SJCRH30 (cell line): ENCODE results near the gene PDE6A. TPM values are rescaled to one million over a fixed set of nuclear protein-coding genes. Genes with fewer than 3 reads are reported as not detected.
A peak's percentile ranks its signal among the peaks of the same experiment; 100 is the strongest.
"Not testable (repeated sequence)": the region's sequence is repeated elsewhere in the genome, so short reads cannot be mapped to it uniquely, and the experiment has no call there.

ENCODE experiments used
- DNase-seq, 2 experiments: peaks; one replicate each; pipeline ENCODE4 v3.0.0-alpha.2; 2015 to 2020
- H3K27ac ChIP-seq: fragments of 250-450 bp; sonication (Bioruptor Pico); 2 replicates; pipeline ENCODE4 v1.5.1; 2020; ENCODE audit warnings: mild to moderate bottlenecking, moderate library complexity
- H3K27me3 ChIP-seq: fragments of 250-450 bp; sonication (Bioruptor Pico); 2 replicates; pipeline ENCODE4 v1.5.1; 2020; ENCODE audit warnings: mild to moderate bottlenecking, moderate library complexity
- H3K36me3 ChIP-seq: fragments of 250-450 bp; sonication (Bioruptor Pico); 2 replicates; pipeline ENCODE4 v1.5.1; 2020; ENCODE audit warnings: mild to moderate bottlenecking, moderate library complexity
- H3K4me1 ChIP-seq: fragments of 250-450 bp; sonication (Bioruptor Pico); 2 replicates; pipeline ENCODE4 v1.5.1; 2020; ENCODE audit warnings: mild to moderate bottlenecking, moderate library complexity
- H3K4me3 ChIP-seq: fragments of 250-450 bp; sonication (Bioruptor Pico); 2 replicates; pipeline ENCODE4 v1.5.1; 2020; ENCODE audit warnings: mild to moderate bottlenecking, moderate library complexity
- H3K9me3 ChIP-seq: fragments of 250-450 bp; sonication (Bioruptor Pico); replicated peaks from 2 replicates; pipeline ENCODE4 v1.5.1; 2020; ENCODE audit warnings: mild to moderate bottlenecking, moderate library complexity
- total RNA-seq: library from RNA; depleted of rRNA; stranded (reverse); fragments of >200 nt; shearing (Covaris generic); gene quantifications from 2 replicates; pipeline ENCODE4 v1.2.3, GENCODE V29; 2014

The PDE6A gene
- total RNA-seq, 1 experiment from 2014 or later = 0.47 TPM

GRCh38 chr5:149881874-149882273, 62.7 kb downstream of the PDE6A start:
- Histone ChIP-seq H3K27ac (no peak overlapping the region), H3K9me3 (no peaks in the 10 kb centered on the region), H3K27me3 (no peaks in the 10 kb centered on the region), H3K4me3 (no peak overlapping the region), H3K36me3 (no peaks in the 10 kb centered on the region), H3K4me1 (peaks cover 7% of the 10 kb centered on the region)
- no peak for DNase-seq

DNA sequence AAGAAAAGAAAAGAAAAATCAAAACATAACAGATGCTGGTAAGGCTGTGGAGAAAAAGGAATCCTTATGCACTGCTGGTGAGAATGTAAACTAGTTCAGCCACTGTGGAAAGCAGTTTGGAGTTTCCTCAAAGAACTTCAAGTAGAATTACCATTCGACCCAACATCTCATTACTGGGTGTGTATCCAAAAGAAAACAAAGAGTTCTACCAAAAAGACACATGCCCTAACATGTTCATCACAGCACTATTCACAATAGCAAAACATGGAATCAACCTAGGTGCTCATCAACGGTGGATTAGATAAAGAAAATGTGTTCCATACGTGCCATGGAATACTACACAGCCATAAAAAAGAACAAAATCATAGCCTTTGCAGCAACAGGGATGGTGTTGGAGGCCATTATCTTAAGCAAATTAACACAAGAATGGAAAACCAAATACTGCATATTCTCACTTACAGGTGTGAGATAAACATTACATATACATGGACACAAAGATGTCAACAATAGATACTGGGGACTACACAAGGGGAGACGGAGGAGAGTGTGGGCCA, 63.4 kb downstream of the PDE6A start:
- H3K4me3 ChIP-seq = no peak overlapping the region
- no peak overlapping the region for H3K27ac ChIP-seq
- no peak for DNase-seq
- H3K27me3 ChIP-seq = no peaks in the 10 kb centered on the region
- no peaks in the 10 kb centered on the region; the same call in 1 of the 2 replicates for H3K4me1 ChIP-seq
- H3K9me3 ChIP-seq = no peaks in the 10 kb centered on the region
- H3K36me3 ChIP-seq = no peaks in the 10 kb centered on the region

DNA sequence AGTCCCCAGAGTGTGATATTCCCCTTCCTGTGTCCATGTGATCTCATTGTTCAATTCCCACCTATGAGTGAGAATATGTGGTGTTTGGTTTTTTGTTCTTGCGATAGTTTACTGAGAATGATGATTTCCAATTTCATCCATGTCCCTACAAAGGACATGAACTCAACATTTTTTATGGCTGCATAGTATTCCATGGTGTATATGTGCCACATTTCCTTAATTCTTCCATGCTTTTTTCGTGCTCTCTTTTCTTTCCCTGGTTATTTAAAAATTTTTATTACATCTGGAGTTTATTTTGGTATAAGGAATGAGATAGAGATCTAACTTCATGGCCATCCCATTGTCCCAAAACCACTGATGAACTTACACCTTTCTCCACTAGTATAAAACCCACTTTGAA, 65.0 kb downstream of the PDE6A start:
- not testable (repeated sequence) for H3K27me3 ChIP-seq, H3K36me3 ChIP-seq, H3K27ac ChIP-seq, DNase-seq, H3K4me3 ChIP-seq, H3K9me3 ChIP-seq, H3K4me1 ChIP-seq

GRCh38 chr5:149878371-149878770, 66.2 kb downstream of the PDE6A start:
- H3K9me3 ChIP-seq = no peaks in the 10 kb centered on the region
- H3K36me3 ChIP-seq = no peaks in the 10 kb centered on the region
- no peak for DNase-seq

GRCh38 chr5:149873896-149874295, 70.7 kb downstream of the PDE6A start:
- H3K4me1 ChIP-seq = 0 out of 2 replicates have a peak, but pooled peaks cover under 1% of the 10 kb centered on the region
- no peaks in the 10 kb centered on the region for H3K9me3 ChIP-seq
- DNase-seq = no peak
- no peaks in the 10 kb centered on the region for H3K36me3 ChIP-seq
- no peak overlapping the region for H3K27ac ChIP-seq
- no peak overlapping the region for H3K4me3 ChIP-seq
- no peaks in the 10 kb centered on the region for H3K27me3 ChIP-seq

More at GRCh38 chr5:149878371-149878770, 66.2 kb downstream of the PDE6A start:
- Histone ChIP-seq H3K4me3 (no peak overlapping the region), H3K4me1 (no peaks in the 10 kb centered on the region), H3K27ac (no peak overlapping the region), H3K27me3 (no peaks in the 10 kb centered on the region)

- DNase-seq = no peak
- H3K4me3 ChIP-seq = no peak overlapping the region
- H3K4me1 ChIP-seq = peaks cover 7% of the 10 kb centered on the region; the same call in 1 of the 2 replicates
- H3K27me3 ChIP-seq = no peaks in the 10 kb centered on the region
- H3K36me3 ChIP-seq = no peaks in the 10 kb centered on the region
- no peaks in the 10 kb centered on the region for H3K9me3 ChIP-seq
- no peak overlapping the region for H3K27ac ChIP-seq
Measured at GRCh38 chr5:149872351-149873040, 72.1 kb downstream of the PDE6A start.

GRCh38 chr5:149871471-149871870, 73.1 kb downstream of the PDE6A start:
- peaks cover 7% of the 10 kb centered on the region; the same call in 1 of the 2 replicates for H3K4me1 ChIP-seq
- H3K27ac ChIP-seq = no peak overlapping the region

GRCh38 chr5:149870697-149871096, 73.9 kb downstream of the PDE6A start:
- no peak overlapping the region for H3K27ac ChIP-seq
- no peaks in the 10 kb centered on the region for H3K36me3 ChIP-seq
- H3K27me3 ChIP-seq = no peaks in the 10 kb centered on the region

More at GRCh38 chr5:149871471-149871870, 73.1 kb downstream of the PDE6A start:
- DNase-seq = no peak
- H3K36me3 ChIP-seq = no peaks in the 10 kb centered on the region
- H3K27me3 ChIP-seq = no peaks in the 10 kb centered on the region
- no peaks in the 10 kb centered on the region for H3K9me3 ChIP-seq
- no peak overlapping the region for H3K4me3 ChIP-seq

DNA sequence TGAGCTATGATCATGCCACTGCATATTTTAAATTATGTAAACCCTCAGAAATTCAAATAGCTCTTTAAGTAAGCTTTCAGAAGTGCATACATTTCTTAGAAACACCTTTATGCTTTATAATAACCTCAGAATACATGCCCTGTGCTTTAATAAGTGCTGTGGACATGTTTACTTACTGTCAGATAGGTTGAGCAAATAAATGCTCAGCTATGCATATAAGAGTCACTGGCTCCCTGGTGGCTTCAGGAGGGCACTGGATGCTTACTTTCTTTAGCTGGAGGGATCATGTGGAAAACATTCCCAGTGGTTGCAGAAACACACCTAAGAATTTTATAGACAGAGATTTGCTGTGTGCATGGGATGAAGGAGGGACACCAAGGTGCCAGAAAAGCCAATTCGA, 74.4 kb downstream of the PDE6A start:
- no peak overlapping the region for H3K27ac ChIP-seq
- H3K9me3 ChIP-seq = peaks cover 8% of the 10 kb centered on the region; the same call in 1 of the 2 replicates
- no peaks in the 10 kb centered on the region for H3K36me3 ChIP-seq
- no peaks in the 10 kb centered on the region for H3K27me3 ChIP-seq
- DNase-seq = no peak
- H3K4me3 ChIP-seq = no peak overlapping the region
- H3K4me1 ChIP-seq = peaks cover 7% of the 10 kb centered on the region; the same call in 1 of the 2 replicates

More at GRCh38 chr5:149870697-149871096, 73.9 kb downstream of the PDE6A start:
- H3K4me3 ChIP-seq = no peak overlapping the region
- DNase-seq = no peak
- peaks cover 7% of the 10 kb centered on the region; the same call in 1 of the 2 replicates for H3K4me1 ChIP-seq
- peaks cover 8% of the 10 kb centered on the region; the same call in 1 of the 2 replicates for H3K9me3 ChIP-seq

GRCh38 chr5:149869411-149869821, 75.2 kb downstream of the PDE6A start:
- H3K9me3 ChIP-seq = peaks cover 8% of the 10 kb centered on the region; the same call in 1 of the 2 replicates
- no peak overlapping the region for H3K4me3 ChIP-seq
- H3K36me3 ChIP-seq = no peaks in the 10 kb centered on the region
- no peak for DNase-seq
- H3K27me3 ChIP-seq = no peaks in the 10 kb centered on the region
- H3K27ac ChIP-seq = no peak overlapping the region
- H3K4me1 ChIP-seq = peaks cover 7% of the 10 kb centered on the region; the same call in 1 of the 2 replicates

GRCh38 chr5:149865746-149866145, 78.8 kb downstream of the PDE6A start:
- Histone ChIP-seq H3K27ac (no peak overlapping the region), H3K4me3 (no peak overlapping the region), H3K4me1 (peaks cover 14% of the 10 kb centered on the region), H3K36me3 (no peaks in the 10 kb centered on the region), H3K9me3 (peaks cover 8% of the 10 kb centered on the region; the same call in 1 of the 2 replicates), H3K27me3 (no peaks in the 10 kb centered on the region)
- no peak for DNase-seq

- no peak for DNase-seq
- Histone ChIP-seq H3K4me3 (no peak overlapping the region), H3K4me1 (peaks cover 22% of the 10 kb centered on the region), H3K27ac (no peak overlapping the region), H3K27me3 (no peaks in the 10 kb centered on the region), H3K9me3 (peaks cover 8% of the 10 kb centered on the region; the same call in 1 of the 2 replicates), H3K36me3 (no peaks in the 10 kb centered on the region)
Measured at GRCh38 chr5:149863830-149864229, 80.8 kb downstream of the PDE6A start.

DNA sequence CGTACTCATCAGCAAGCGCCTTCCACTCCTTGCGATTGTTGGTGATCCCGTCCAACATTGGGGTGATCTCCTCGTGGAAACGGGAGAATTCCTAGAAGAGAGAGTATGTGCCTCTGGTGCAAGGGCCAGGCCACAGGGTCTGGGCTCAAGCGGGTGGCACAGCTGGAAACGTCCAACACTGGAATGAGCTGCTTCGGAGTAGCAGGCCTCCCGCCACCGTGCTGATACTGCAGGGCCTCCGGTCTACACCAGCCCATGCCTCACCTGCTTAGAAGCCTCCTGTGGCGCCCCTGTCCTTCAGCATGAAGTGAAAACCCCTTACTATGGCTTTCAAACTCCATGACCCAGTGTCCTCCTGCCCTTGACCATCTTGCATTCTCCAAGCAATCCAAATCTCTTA, 81.4 kb downstream of the PDE6A start:
- no peak overlapping the region for H3K27ac ChIP-seq
- no peaks in the 10 kb centered on the region for H3K27me3 ChIP-seq
- no peak overlapping the region for H3K4me3 ChIP-seq
- no peaks in the 10 kb centered on the region for H3K36me3 ChIP-seq
- DNase-seq = no peak
- H3K4me1 ChIP-seq = peaks cover 18% of the 10 kb centered on the region
- peaks cover 8% of the 10 kb centered on the region; the same call in 1 of the 2 replicates for H3K9me3 ChIP-seq

GRCh38 chr5:149860801-149861322, 83.7 kb downstream of the PDE6A start:
- no peaks in the 10 kb centered on the region for H3K27me3 ChIP-seq
- H3K9me3 ChIP-seq = peaks cover 2% of the 10 kb centered on the region; the same call in 1 of the 2 replicates
- no peak overlapping the region for H3K27ac ChIP-seq
- H3K4me1 ChIP-seq = peaks cover 39% of the 10 kb centered on the region
- H3K4me3 ChIP-seq = no peak overlapping the region
- DNase-seq = peak; percentile 58 to 59
- H3K36me3 ChIP-seq = no peaks in the 10 kb centered on the region

- Histone ChIP-seq H3K36me3 (no peaks in the 10 kb centered on the region), H3K4me1 (peaks cover 50% of the 10 kb centered on the region), H3K9me3 (no peaks in the 10 kb centered on the region), H3K27me3 (no peaks in the 10 kb centered on the region), H3K27ac (no peak overlapping the region), H3K4me3 (no peak overlapping the region)
- no peak for DNase-seq
Measured at GRCh38 chr5:149859746-149860145, 84.8 kb downstream of the PDE6A start.
